Measurements from ENCODE around the gene LMX1B. TPM values are rescaled to one million over a fixed set of nuclear protein-coding genes. Genes with fewer than 3 reads are reported as not detected.

LMX1B gene
- total RNA-seq, 1 experiment from 2014 or later, result 0.55 TPM

GRCh38 chr9:126658201-126658825 is 44.6 kb downstream of the LMX1B start:
- no peaks in the 10 kb centered on the region for H3K36me3 ChIP-seq (ENCODE audit: low read depth, low read length)
- H3K4me2 ChIP-seq (ENCODE audit: low read length), result no peak overlapping the region
- no peaks in the 10 kb centered on the region for H3K9me3 ChIP-seq (ENCODE audit: low read length)
- no peak overlapping the region for H2AFZ ChIP-seq (ENCODE audit: low read length)
- no peak overlapping the region for H3K4me3 ChIP-seq (ENCODE audit: low read length)
- H3F3A ChIP-seq (ENCODE audit: low read length, unreplicated experiment), result no peaks in the 10 kb centered on the region
- intact Hi-C loops (cut with micrococcal nuclease), result no loop called here
- H3K79me2 ChIP-seq (ENCODE audit: low read length), result no peaks in the 10 kb centered on the region
- H3K9ac ChIP-seq (ENCODE audit: low read length), result no peak overlapping the region
- no peaks in the 10 kb centered on the region for H4K20me1 ChIP-seq (ENCODE audit: low read length)
- H3K4me1 ChIP-seq (ENCODE audit: insufficient read depth, low read length), result peaks cover 22% of the 10 kb centered on the region
- ChIA-PET CTCF (no interaction called here), POLR2A (ENCODE audit: unreplicated experiment) (no interaction called here)
- H3K27me3 ChIP-seq (ENCODE audit: low read length), result no peaks in the 10 kb centered on the region
- DNase-seq, result no peak
- H3K27ac ChIP-seq (ENCODE audit: low read length), result no peak overlapping the region
- TF ChIP-seq EZH2phosphoT487 (IDR thresholded peaks at IDR 0.05; ENCODE audit: borderline replicate concordance, low read length), result no peak
- no peak for TF ChIP-seq CTCF (conservative IDR thresholded peaks at IDR 0.05; ENCODE audit: low read depth, low read length)
- no peak for TF ChIP-seq EZH2 (IDR thresholded peaks at IDR 0.05; ENCODE audit: low read length, unreplicated experiment)
- no TSS peak for BruUV-seq (replicated peaks)
- ATAC-seq, result no peak
- no peaks in the 10 kb centered on the region for H3K9me2 ChIP-seq (replicated peaks; ENCODE audit: low read length)

GRCh38 chr9:126658956-126659555 is 45.3 kb downstream of the LMX1B start:
- no peak for ATAC-seq
- no peaks in the 10 kb centered on the region for H3F3A ChIP-seq (ENCODE audit: low read length, unreplicated experiment)
- no peak overlapping the region for H3K9ac ChIP-seq (ENCODE audit: low read length)
- TF ChIP-seq CTCF (conservative IDR thresholded peaks at IDR 0.05; ENCODE audit: low read depth, low read length) (no peak), EZH2phosphoT487 (IDR thresholded peaks at IDR 0.05; ENCODE audit: borderline replicate concordance, low read length) (no peak), EZH2 (IDR thresholded peaks at IDR 0.05; ENCODE audit: low read length, unreplicated experiment) (no peak)
- no TSS peak for BruUV-seq (replicated peaks)
- H3K27me3 ChIP-seq (ENCODE audit: low read length), result no peaks in the 10 kb centered on the region
- CTCF ChIA-PET, result no interaction called here
- no peaks in the 10 kb centered on the region for H3K36me3 ChIP-seq (ENCODE audit: low read depth, low read length)
- H3K79me2 ChIP-seq (ENCODE audit: low read length), result no peaks in the 10 kb centered on the region
- H3K9me2 ChIP-seq (replicated peaks; ENCODE audit: low read length), result no peaks in the 10 kb centered on the region
- DNase-seq, result no peak
- no peaks in the 10 kb centered on the region for H3K9me3 ChIP-seq (ENCODE audit: low read length)
- H2AFZ ChIP-seq (ENCODE audit: low read length), result no peak overlapping the region
- POLR2A ChIA-PET (ENCODE audit: unreplicated experiment), result no interaction called here
- no peak overlapping the region for H3K4me3 ChIP-seq (ENCODE audit: low read length)
- intact Hi-C loops (cut with micrococcal nuclease), result no loop called here
- H3K27ac ChIP-seq (ENCODE audit: low read length), result no peak overlapping the region
- H3K4me2 ChIP-seq (ENCODE audit: low read length), result no peak overlapping the region
- H4K20me1 ChIP-seq (ENCODE audit: low read length), result no peaks in the 10 kb centered on the region
- peaks cover 22% of the 10 kb centered on the region for H3K4me1 ChIP-seq (ENCODE audit: insufficient read depth, low read length)

- TF ChIP-seq EZH2 (IDR thresholded peaks at IDR 0.05; ENCODE audit: low read length, unreplicated experiment) (no peak), EZH2phosphoT487 (IDR thresholded peaks at IDR 0.05; ENCODE audit: borderline replicate concordance, low read length) (no peak), CTCF (conservative IDR thresholded peaks at IDR 0.05; ENCODE audit: low read depth, low read length) (no peak)
- Histone ChIP-seq H3K27me3 (ENCODE audit: low read length) (no peaks in the 10 kb centered on the region), H3K79me2 (ENCODE audit: low read length) (no peaks in the 10 kb centered on the region), H3K36me3 (ENCODE audit: low read depth, low read length) (no peaks in the 10 kb centered on the region), H3K27ac (ENCODE audit: low read length) (peak overlapping the region; percentile 20; the same call in 1 of the 2 replicates), H3K4me2 (ENCODE audit: low read length) (peak overlapping the region; percentile 66; the same call in 1 of the 2 replicates), H3K9me2 (replicated peaks; ENCODE audit: low read length) (no peaks in the 10 kb centered on the region), H3K9me3 (ENCODE audit: low read length) (no peaks in the 10 kb centered on the region), H2AFZ (ENCODE audit: low read length) (no peak overlapping the region), H4K20me1 (ENCODE audit: low read length) (no peaks in the 10 kb centered on the region), H3K9ac (ENCODE audit: low read length) (no peak overlapping the region), H3F3A (ENCODE audit: low read length, unreplicated experiment) (no peaks in the 10 kb centered on the region), H3K4me1 (ENCODE audit: insufficient read depth, low read length) (peaks cover 22% of the 10 kb centered on the region), H3K4me3 (ENCODE audit: low read length) (no peak overlapping the region)
- no TSS peak for BruUV-seq (replicated peaks)
- no peak for ATAC-seq
- intact Hi-C loops (cut with micrococcal nuclease), result no loop called here
- no peak for DNase-seq
- ChIA-PET POLR2A (ENCODE audit: unreplicated experiment) (no interaction called here), CTCF (no interaction called here)
Measured at GRCh38 chr9:126661122-126661520, 47.4 kb downstream of the LMX1B start.
